ENCODE measurements around the gene CHCHD6. TPM values are rescaled to one million over a fixed set of nuclear protein-coding genes. Genes with fewer than 3 reads are reported as not detected.

The CHCHD6 gene
- total and polyA plus RNA-seq, 4 donors = 2.0 to 5.1 (median 3.9) TPM

GRCh38 chr3:126728680-126729079, 24.6 kb downstream of the CHCHD6 start:
- no peak overlapping the region for H3K27ac ChIP-seq (ENCODE audit: low read depth in 1 of 2, low read length in 2 of 2)
- no peak for DNase-seq (ENCODE audit: low spot score)
- H3K4me1 ChIP-seq (ENCODE audit: control insufficient read depth in 4 of 4, insufficient read depth in 4 of 4, low read length in 3 of 4) = peaks cover 0 to 4% (median under 1%) of the 10 kb centered on the region in 4 donors
- peaks cover 0 to 4% (median 0%) of the 10 kb centered on the region in 4 donors for H3K9me3 ChIP-seq (ENCODE audit: control insufficient read depth in 4 of 4, low read length in 3 of 4)
- WGBS = 99% methylated on average over 1 of the region's 1 CpG
- no peaks in the 10 kb centered on the region for H3K27me3 ChIP-seq (ENCODE audit: control insufficient read depth in 4 of 4, insufficient read depth in 4 of 4, low read length in 3 of 4)
- H3K9ac ChIP-seq (ENCODE audit: low read depth in 1 of 2, low read length in 2 of 2) = no peak overlapping the region
- H3K36me3 ChIP-seq (ENCODE audit: control insufficient read depth in 4 of 4, insufficient read depth in 3 of 4, low read depth in 1 of 4, low read length in 3 of 4) = peaks cover 0 to 3% (median 0%) of the 10 kb centered on the region in 4 donors
- TF ChIP-seq HNF4G (IDR thresholded peaks at IDR 0.05) (no peak), RAD21 (IDR thresholded peaks at IDR 0.05) (no peak), SP1 (IDR thresholded peaks at IDR 0.05) (no peak), MAX (IDR thresholded peaks at IDR 0.05) (no peak), CTCF (IDR thresholded peaks at IDR 0.05; ENCODE audit: low read depth, low read length, missing input control) (no peak), ATF3 (IDR thresholded peaks at IDR 0.05) (no peak), FOXA1 (IDR thresholded peaks at IDR 0.05) (no peak), HNF4A (conservative IDR thresholded peaks at IDR 0.05) (no peak), GABPA (IDR thresholded peaks at IDR 0.05 in 1 of 2, conservative IDR thresholded peaks at IDR 0.05 in 1 of 2) (no peak), EGR1 (IDR thresholded peaks at IDR 0.05; ENCODE audit: low read depth in 2 of 2) (no peak), YY1 (IDR thresholded peaks at IDR 0.05) (no peak), RXRA (IDR thresholded peaks at IDR 0.05) (no peak), FOXA2 (IDR thresholded peaks at IDR 0.05) (no peak), NR2F2 (IDR thresholded peaks at IDR 0.05) (no peak), TAF1 (conservative IDR thresholded peaks at IDR 0.05) (no peak), JUND (IDR thresholded peaks at IDR 0.05) (no peak)
- no peak overlapping the region for H3K4me3 ChIP-seq (ENCODE audit: low read depth in 1 of 3, low read length in 3 of 3)

- H3K27me3 ChIP-seq (ENCODE audit: control insufficient read depth in 4 of 4, insufficient read depth in 4 of 4, low read length in 3 of 4) = no peaks in the 10 kb centered on the region
- H3K4me1 ChIP-seq (ENCODE audit: control insufficient read depth in 4 of 4, insufficient read depth in 4 of 4, low read length in 3 of 4) = peaks cover 3 to 17% (median 11%) of the 10 kb centered on the region in 4 donors
- no peak overlapping the region for H3K27ac ChIP-seq (ENCODE audit: low read depth in 1 of 2, low read length in 2 of 2)
- no peak for DNase-seq (ENCODE audit: low spot score)
- no peak overlapping the region for H3K9ac ChIP-seq (ENCODE audit: low read depth in 1 of 2, low read length in 2 of 2)
- peaks cover 0 to 2% (median 0%) of the 10 kb centered on the region in 4 donors for H3K9me3 ChIP-seq (ENCODE audit: control insufficient read depth in 4 of 4, low read length in 3 of 4)
- no peaks in the 10 kb centered on the region for H3K36me3 ChIP-seq (ENCODE audit: control insufficient read depth in 4 of 4, insufficient read depth in 3 of 4, low read depth in 1 of 4, low read length in 3 of 4)
- no peak overlapping the region for H3K4me3 ChIP-seq (ENCODE audit: low read depth in 1 of 3, low read length in 3 of 3)
- TF ChIP-seq YY1 (IDR thresholded peaks at IDR 0.05) (no peak), SP1 (IDR thresholded peaks at IDR 0.05) (no peak), JUND (IDR thresholded peaks at IDR 0.05) (no peak), HNF4G (IDR thresholded peaks at IDR 0.05) (no peak), ATF3 (IDR thresholded peaks at IDR 0.05) (no peak), HNF4A (conservative IDR thresholded peaks at IDR 0.05) (no peak), TAF1 (conservative IDR thresholded peaks at IDR 0.05) (no peak), RAD21 (IDR thresholded peaks at IDR 0.05) (no peak), FOXA2 (IDR thresholded peaks at IDR 0.05) (no peak), GABPA (IDR thresholded peaks at IDR 0.05 in 1 of 2, conservative IDR thresholded peaks at IDR 0.05 in 1 of 2) (no peak), RXRA (IDR thresholded peaks at IDR 0.05) (no peak), FOXA1 (IDR thresholded peaks at IDR 0.05) (no peak), CTCF (IDR thresholded peaks at IDR 0.05; ENCODE audit: low read depth, low read length, missing input control) (no peak)
- WGBS = over 99% methylated on average over 7 of the region's 7 CpGs
Measured at GRCh38 chr3:126730376-126730775, 26.3 kb downstream of the CHCHD6 start.

Data from liver (tissue), 9 donors.